ENCODE measurements around the gene TRPM1.

DNA sequence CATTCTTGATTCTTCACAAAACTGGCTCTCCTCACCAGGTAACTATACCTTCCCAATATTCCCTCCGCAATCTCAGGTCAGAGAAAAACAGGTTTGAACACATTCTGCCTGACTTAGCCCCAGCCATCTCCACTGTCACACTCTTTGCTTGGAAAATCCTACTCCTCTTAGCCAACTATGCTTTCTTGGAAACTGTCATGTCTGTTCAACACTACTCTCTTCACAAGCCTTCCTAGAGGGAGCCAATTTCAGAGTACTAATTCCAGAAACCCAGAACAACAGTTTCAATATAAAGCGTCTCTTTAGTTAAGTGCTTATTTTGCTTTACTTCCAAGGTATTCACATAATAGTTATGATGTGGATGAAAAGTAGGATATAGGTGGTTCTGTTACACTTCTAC, 131.8 kb downstream of the TRPM1 start:
- TF ChIP-seq, protein P1, sequence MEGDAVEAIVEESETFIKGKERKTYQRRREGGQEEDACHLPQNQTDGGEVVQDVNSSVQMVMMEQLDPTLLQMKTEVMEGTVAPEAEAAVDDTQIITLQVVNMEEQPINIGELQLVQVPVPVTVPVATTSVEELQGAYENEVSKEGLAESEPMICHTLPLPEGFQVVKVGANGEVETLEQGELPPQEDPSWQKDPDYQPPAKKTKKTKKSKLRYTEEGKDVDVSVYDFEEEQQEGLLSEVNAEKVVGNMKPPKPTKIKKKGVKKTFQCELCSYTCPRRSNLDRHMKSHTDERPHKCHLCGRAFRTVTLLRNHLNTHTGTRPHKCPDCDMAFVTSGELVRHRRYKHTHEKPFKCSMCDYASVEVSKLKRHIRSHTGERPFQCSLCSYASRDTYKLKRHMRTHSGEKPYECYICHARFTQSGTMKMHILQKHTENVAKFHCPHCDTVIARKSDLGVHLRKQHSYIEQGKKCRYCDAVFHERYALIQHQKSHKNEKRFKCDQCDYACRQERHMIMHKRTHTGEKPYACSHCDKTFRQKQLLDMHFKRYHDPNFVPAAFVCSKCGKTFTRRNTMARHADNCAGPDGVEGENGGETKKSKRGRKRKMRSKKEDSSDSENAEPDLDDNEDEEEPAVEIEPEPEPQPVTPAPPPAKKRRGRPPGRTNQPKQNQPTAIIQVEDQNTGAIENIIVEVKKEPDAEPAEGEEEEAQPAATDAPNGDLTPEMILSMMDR (IDR thresholded peaks at IDR 0.05) = no peak
- TF ChIP-seq POLR2AphosphoS5 (IDR thresholded peaks at IDR 0.05) (no peak), POLR2A (IDR thresholded peaks at IDR 0.05; ENCODE audit: low read depth) (no peak)
